Activated effector memory CD4-positive, alpha-beta T cell treated with Interleukin-2 at 50 U/mL for 16 hours (primary cell): Measurements from ENCODE around the gene NSMCE1.
A peak's percentile ranks its signal among the peaks of the same experiment; 100 is the strongest.

Source experiments
- DNase-seq: peaks from one replicate; pipeline ENCODE4 v3.0.0-alpha.2; 2020

The NSMCE1 gene

GRCh38 chr16:27191352-27191924 is 77.1 kb downstream of the NSMCE1 start:
- DNase-seq = no peak

GRCh38 chr16:27190316-27190871 is 78.2 kb downstream of the NSMCE1 start:
- DNase-seq = no peak

GRCh38 chr16:27189335-27189972 is 79.1 kb downstream of the NSMCE1 start:
- DNase-seq = no peak

GRCh38 chr16:27188633-27189032 is 79.9 kb downstream of the NSMCE1 start:
- DNase-seq = no peak

- no peak for DNase-seq
Observed at GRCh38 chr16:27185776-27186130, 82.8 kb downstream of the NSMCE1 start.

GRCh38 chr16:27182906-27183405 is 85.6 kb downstream of the NSMCE1 start:
- no peak for DNase-seq

GRCh38 chr16:27181019-27181790 is 87.4 kb downstream of the NSMCE1 start:
- DNase-seq = no peak

- DNase-seq = peak; percentile 80
Observed at GRCh38 chr16:27179500-27180072, 89.0 kb downstream of the NSMCE1 start.

- DNase-seq = no peak
Observed at GRCh38 chr16:27177031-27177774, 91.4 kb downstream of the NSMCE1 start.

- no peak for DNase-seq
Observed at GRCh38 chr16:27175888-27176287, 92.7 kb downstream of the NSMCE1 start.
